ENCODE data around the gene WWC1. TPM values are rescaled to one million over a fixed set of nuclear protein-coding genes. Genes with fewer than 3 reads are reported as not detected.

The WWC1 gene
- total RNA-seq, 3 donors from 2014 or later = 14.7 to 37.0 (median 17.2) TPM

DNA sequence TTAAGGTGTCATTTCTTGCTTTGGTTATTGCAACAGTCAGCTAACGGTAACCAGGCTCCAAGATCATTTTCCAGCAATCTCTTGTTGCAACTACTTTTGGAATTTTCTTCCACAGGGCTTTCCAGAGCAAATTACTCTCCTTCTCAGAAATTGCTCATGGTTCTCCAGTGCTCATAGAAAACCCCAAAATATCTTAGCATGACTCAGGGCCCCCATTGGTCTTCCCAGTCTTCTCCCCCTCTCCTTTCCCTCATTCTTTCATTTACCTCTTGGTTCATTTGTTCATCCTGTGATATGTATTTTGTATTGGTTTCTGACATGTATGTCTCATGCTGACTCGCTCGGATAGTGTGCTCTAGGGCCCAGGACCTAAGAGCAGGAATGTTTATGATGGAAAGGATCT is 35.6 kb downstream of the WWC1 start:
- intact Hi-C loops (cut with DNase I, micrococcal nuclease) = no loop called here
- TF ChIP-seq, protein P1, sequence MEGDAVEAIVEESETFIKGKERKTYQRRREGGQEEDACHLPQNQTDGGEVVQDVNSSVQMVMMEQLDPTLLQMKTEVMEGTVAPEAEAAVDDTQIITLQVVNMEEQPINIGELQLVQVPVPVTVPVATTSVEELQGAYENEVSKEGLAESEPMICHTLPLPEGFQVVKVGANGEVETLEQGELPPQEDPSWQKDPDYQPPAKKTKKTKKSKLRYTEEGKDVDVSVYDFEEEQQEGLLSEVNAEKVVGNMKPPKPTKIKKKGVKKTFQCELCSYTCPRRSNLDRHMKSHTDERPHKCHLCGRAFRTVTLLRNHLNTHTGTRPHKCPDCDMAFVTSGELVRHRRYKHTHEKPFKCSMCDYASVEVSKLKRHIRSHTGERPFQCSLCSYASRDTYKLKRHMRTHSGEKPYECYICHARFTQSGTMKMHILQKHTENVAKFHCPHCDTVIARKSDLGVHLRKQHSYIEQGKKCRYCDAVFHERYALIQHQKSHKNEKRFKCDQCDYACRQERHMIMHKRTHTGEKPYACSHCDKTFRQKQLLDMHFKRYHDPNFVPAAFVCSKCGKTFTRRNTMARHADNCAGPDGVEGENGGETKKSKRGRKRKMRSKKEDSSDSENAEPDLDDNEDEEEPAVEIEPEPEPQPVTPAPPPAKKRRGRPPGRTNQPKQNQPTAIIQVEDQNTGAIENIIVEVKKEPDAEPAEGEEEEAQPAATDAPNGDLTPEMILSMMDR (IDR thresholded peaks at IDR 0.05) = no peak
- peaks cover 23% of the 10 kb centered on the region for H3K4me1 ChIP-seq (ENCODE audit: low read depth)

DNA sequence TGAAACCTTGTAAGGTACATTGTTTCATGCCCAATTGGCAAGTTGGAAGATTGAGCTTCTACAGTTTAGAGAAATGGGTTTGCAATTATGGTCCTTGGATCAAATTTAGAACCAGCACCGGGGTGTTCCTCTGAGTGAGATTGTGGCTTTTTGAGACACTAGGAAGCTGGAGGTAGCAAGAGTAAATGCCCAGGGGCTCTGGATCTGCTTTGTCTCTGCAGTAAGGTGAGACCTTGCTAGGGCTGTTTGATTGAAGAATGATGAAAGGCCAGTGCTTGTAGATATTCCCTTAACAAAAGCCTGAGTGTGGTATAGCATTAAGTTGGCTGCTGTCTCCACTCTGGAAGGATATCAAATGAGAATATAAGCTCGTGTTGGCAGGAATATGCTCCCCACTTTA is 36.0 kb downstream of the WWC1 start:
- Histone ChIP-seq H3K4me1 (ENCODE audit: low read depth) (peaks cover 23% of the 10 kb centered on the region), H3K9me3 (no peaks in the 10 kb centered on the region), H3K36me3 (ENCODE audit: low read depth) (no peaks in the 10 kb centered on the region), H3K4me3 (no peak overlapping the region)
- intact Hi-C loops (cut with DNase I, micrococcal nuclease) = no loop called here
- ATAC-seq = no peak
- TF ChIP-seq, protein P1 (IDR thresholded peaks at IDR 0.05) = no peak
- no peak for DNase-seq

More for the DNA sequence above, 35.6 kb downstream of the WWC1 start:
- ATAC-seq (no peak), DNase-seq (no peak)
- Histone ChIP-seq H3K36me3 (ENCODE audit: low read depth) (no peaks in the 10 kb centered on the region), H3K9me3 (no peaks in the 10 kb centered on the region), H3K4me3 (no peak overlapping the region)

DNA sequence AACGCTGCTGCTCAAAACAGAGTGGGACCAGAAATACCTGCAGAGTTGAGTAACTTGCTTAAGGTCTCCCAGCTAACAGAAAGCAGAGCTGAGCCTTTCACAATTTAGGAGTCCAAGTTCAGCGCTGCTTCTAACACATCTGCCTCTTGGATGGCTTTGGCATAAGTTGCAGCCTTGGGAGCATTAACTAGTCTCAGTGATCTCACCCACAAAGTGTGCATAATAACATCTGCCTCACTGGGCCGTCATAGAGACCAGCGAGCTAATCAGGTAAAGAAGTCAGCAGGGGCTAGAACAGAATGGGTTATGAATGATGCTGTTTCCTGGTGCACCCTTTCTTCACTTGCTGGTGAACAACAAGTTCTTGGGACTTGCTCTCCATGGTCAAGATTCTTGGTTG is 36.5 kb downstream of the WWC1 start:
- peaks cover 23% of the 10 kb centered on the region for H3K4me1 ChIP-seq (ENCODE audit: low read depth)

DNA sequence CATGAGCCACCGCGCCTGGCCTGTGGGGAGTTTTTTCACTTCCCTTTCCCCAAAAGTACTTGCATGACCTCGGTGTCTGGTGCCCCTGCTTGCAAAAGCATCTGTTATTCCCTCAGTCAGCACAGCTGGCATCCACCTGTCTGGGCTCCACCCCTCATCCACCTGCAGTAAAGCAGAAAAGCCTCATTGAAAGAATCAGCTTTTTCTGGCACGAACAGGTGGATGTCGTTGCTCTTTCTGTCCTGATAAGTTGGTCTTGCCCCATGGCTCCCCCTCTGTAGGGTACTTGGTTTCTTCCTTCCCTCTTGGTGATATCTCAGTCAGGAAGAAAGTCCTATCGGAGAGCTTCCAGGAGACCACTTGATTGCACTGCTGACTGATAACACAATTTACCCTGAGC is 37.4 kb downstream of the WWC1 start:
- Histone ChIP-seq H3K9me3 (no peaks in the 10 kb centered on the region), H3K4me1 (ENCODE audit: low read depth) (peaks cover 23% of the 10 kb centered on the region), H3K36me3 (ENCODE audit: low read depth) (no peaks in the 10 kb centered on the region), H3K4me3 (no peak overlapping the region)
- ATAC-seq (peak; percentile 84), DNase-seq (peak; percentile 74 to 84 (median 78))
- intact Hi-C loops (cut with DNase I, micrococcal nuclease) = no loop called here
- TF ChIP-seq, protein P1 (IDR thresholded peaks at IDR 0.05) = no peak

More for the DNA sequence above, 36.5 kb downstream of the WWC1 start:
- Histone ChIP-seq H3K4me3 (no peak overlapping the region), H3K36me3 (ENCODE audit: low read depth) (no peaks in the 10 kb centered on the region), H3K9me3 (no peaks in the 10 kb centered on the region)
- TF ChIP-seq, protein P1 (IDR thresholded peaks at IDR 0.05) = no peak
- intact Hi-C loops (cut with DNase I, micrococcal nuclease) = no loop called here
- ATAC-seq = no peak
- DNase-seq = no peak

DNA sequence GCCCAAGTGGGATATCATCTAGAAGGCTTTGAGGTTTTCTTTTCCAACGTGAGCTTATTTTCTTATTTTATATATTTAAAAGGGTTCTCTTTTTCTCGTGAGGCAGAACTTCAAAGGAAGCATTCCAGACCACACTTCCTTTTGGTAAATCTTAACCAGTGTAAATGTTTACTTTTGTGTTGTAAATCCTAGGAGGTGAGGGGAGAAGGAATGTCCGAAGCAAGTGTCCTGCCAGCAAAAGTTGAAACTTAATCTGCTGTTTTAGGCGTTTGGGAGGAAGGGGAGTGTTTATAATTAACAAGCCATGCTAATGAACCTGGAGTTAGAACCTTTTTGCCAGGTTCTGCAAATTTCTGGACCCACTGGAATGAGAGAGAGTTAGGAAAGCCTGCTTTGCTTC is 37.9 kb downstream of the WWC1 start:
- ATAC-seq (peak; percentile 51), DNase-seq (no peak)
- Histone ChIP-seq H3K36me3 (ENCODE audit: low read depth) (no peaks in the 10 kb centered on the region), H3K4me1 (ENCODE audit: low read depth) (peaks cover 23% of the 10 kb centered on the region), H3K4me3 (no peak overlapping the region), H3K9me3 (no peaks in the 10 kb centered on the region)
- intact Hi-C loops (cut with DNase I, micrococcal nuclease) = no loop called here
- TF ChIP-seq, protein P1 (IDR thresholded peaks at IDR 0.05) = no peak

DNA sequence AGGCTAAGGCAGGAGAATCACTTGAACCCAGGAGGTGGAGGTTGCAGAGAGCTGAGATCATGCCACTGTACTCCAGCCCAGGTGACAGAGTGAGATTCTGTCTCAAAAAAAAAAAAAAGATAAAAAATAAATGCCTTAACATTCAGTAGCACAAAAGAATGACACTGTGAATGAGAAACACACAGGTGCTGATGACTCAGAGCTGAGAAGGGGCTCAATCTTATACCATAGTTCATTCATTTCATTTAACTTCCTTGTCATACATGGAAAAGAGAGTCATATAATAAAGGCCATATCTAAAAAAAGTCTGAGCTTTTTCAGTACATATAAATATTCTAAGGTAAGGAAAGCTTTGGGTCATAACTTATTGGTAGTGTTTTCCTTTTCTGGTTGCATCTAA is 40.6 kb downstream of the WWC1 start:
- H3K4me1 ChIP-seq (ENCODE audit: low read depth) = peaks cover 23% of the 10 kb centered on the region
- DNase-seq = no peak
- no peak overlapping the region for H3K4me3 ChIP-seq
- intact Hi-C loops (cut with DNase I, micrococcal nuclease) = no loop called here
- H3K36me3 ChIP-seq (ENCODE audit: low read depth) = no peaks in the 10 kb centered on the region
- no peaks in the 10 kb centered on the region for H3K9me3 ChIP-seq
- ATAC-seq = peak; percentile 27
- TF ChIP-seq, protein P1 (IDR thresholded peaks at IDR 0.05) = no peak
